LNCAP (cell line): ENCODE results near the gene TRIM41.

ENCODE experiments used
- TF ChIP-seq, protein P1 (sequence below): fragments of 450-650 bp; IDR thresholded peaks from 2 replicates; pipeline ENCODE4 v1.5.1; 2017; ENCODE audit warnings: mild to moderate bottlenecking

The TRIM41 gene

DNA sequence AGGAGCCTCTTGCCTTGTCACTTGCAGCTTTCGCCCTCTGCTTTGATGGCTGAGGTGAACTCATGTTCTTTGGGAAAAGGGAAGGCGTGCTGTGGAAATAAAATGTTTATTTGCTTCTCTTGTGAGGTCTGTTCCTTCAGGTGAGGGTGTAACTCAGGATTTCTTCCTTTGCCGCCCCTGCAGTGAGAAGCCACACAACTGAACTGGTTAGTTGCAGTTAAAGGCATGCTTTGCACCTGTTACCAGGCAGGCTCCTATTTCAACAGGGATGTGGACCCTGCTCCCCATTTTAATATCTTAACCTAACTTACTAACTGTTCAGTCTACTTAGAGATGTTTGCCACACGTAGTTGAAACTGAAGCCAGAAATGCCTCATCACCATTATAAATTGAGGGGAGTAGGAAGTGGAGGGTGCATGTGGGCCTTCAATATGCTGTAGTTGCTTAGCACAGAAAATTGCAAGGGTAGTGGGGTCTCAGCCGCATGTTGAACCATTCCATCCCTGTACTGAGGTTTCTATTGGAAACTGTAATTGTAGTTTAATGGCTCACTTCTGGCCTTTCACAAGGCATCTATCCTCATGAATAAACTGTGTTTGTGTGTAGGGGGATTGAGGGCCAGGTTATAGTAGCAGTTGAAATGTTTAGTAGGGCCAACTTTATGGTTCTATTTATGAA is 12.7 kb downstream of the TRIM41 start:
- TF ChIP-seq, protein P1, sequence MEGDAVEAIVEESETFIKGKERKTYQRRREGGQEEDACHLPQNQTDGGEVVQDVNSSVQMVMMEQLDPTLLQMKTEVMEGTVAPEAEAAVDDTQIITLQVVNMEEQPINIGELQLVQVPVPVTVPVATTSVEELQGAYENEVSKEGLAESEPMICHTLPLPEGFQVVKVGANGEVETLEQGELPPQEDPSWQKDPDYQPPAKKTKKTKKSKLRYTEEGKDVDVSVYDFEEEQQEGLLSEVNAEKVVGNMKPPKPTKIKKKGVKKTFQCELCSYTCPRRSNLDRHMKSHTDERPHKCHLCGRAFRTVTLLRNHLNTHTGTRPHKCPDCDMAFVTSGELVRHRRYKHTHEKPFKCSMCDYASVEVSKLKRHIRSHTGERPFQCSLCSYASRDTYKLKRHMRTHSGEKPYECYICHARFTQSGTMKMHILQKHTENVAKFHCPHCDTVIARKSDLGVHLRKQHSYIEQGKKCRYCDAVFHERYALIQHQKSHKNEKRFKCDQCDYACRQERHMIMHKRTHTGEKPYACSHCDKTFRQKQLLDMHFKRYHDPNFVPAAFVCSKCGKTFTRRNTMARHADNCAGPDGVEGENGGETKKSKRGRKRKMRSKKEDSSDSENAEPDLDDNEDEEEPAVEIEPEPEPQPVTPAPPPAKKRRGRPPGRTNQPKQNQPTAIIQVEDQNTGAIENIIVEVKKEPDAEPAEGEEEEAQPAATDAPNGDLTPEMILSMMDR: no peak

DNA sequence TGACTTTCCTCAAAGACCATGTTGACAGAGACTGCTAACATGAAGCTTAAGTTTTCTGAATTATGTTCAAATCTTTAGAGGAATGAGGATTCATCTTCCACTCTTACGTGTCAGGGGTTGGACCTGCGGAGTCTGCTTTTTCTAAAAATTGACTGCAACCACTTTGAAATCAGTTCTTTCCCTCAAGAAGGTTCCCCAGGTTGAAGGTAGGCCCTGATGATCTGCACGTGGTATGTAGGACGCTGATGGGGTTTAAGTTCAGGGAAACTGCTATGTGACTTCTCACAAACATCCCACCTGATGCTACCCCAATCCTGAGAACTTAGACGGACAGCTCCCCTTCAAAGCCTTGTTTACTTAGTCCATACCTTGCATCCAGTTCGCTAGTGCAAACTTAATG is 13.4 kb downstream of the TRIM41 start:
- TF ChIP-seq, protein P1: no peak

DNA sequence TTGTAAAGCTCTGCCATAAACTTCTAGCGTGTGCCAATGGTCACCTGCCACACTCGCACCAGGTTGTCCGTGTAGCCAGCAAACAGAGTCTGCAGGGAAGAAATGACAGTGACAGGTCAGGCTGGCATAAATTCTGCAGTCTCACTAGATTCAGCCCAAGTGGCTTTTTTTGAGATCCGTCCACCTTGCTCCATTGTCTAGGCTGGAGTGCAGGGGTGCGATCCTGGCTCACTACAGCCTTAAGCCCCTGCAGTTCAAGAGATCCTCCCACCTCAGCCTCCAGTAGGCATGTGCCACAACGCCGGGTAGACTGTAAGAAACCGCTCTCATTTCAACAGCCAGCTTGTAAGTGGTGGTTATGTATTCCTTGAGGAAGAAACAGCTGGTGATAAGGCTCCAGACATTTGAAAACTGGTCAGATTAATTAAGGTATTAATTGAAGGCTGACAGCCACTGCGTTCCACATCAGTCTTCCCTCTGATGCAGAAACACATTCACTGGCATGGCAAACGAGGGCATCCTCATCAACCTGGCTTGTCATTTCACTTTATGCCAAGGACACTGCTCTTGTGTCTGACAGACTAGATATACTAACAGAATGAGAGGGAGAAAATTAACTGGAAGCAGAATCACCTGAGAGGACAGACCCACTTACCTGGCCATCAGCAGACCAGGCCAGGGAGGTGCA is 14.0 kb downstream of the TRIM41 start:
- TF ChIP-seq, protein P1: no peak

DNA sequence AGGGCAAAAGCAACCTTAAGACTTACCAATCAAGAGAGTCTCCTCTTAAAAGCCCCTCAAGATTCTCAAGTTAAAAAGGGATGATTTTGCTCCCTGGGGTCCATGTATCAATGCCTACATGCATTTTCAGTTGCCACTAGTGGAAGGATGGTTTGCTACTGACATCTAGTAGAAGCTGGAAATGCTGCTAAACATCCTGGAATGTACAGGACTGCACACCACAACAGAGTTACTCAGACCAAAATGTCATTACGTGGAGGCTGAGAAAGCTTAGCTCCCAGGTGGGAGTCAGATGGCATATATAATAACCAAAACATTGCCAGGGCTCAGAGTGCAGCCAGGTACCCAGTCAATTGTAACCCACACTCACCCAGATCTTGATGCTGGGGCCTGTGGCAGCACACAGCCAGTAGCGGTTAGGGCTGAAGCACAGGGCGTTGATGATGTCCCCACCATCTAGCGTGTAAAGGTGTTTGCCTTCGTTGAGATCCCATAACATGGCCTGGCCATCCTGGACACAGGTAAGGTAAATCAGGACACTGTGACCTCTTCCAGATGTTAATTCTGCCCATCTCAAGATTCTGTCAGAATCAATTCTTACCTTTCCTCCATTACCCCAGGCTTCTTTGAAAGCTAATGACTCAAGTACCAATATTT is 14.8 kb downstream of the TRIM41 start:
- TF ChIP-seq, protein P1: no peak

DNA sequence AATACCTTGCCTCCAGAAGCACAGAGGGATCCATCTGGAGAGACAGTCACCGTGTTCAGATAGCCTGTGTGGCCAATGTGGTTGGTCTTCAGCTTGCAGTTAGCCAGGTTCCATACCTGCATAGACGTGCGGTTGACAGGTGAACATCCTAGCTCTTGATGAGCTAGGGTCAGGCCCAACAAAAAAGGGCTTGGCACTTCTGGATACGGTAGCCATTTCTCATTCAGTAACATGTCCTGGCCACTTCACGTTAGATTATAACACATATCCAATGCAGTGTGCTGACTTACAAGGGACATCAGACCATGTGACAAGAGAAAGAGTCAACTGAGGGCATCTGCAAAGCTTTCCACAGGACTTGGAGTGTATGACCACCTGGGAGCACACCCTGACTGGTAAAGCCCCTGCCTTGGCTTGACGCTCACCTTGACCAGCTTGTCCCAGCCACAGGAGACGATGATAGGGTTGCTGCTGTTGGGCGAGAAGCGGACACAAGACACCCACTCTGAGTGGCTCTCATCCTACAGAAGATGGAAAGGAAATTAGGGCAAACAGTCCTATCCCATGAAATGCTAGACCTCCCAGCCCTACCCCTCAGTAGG is 16.1 kb downstream of the TRIM41 start:
- TF ChIP-seq, protein P1: no peak

DNA sequence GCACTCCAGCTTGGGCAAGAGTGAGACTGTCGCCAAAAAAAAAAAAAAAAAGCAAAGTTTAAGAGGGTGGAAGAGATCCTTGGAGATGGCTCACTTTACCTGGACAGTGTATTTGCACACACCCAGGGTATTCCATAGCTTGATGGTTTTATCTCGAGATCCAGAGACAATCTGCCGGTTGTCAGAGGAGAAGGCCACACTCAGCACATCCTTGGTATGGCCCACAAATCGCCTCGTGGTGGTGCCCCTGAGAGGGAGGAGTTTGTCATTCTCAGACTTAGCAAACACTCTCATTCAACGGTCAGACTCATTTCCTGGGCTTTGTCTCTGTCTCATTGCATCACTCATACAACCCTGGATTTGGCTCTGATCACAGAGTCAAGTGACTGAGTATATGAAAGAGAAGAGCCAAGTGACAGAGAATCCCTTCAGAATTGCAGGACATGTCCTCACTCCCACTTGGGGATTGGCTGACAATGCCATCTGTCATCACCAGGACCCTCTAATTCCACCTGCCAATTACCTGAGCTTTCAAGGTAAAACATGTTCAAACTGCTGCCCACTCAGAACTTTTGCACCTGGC is 18.4 kb downstream of the TRIM41 start:
- TF ChIP-seq, protein P1: no peak

DNA sequence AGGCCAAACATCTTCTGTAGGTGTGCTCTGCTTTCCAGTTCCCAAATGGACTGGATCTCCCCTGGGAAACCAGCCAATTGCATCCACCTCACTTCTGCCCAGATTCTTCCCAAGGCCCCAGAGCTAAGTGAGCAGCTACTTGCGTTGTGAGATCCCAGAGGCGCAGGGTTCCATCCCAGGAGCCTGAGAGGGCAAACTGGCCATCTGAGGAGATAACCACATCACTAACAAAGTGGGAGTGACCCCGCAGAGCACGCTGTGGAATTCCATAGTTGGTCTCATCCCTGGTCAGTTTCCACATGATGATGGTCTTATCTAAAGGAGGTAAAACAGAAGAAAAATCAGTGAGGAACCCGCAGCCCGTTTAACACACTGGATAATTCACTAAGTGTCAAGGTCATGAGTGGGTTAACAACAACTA is 19.0 kb downstream of the TRIM41 start:
- TF ChIP-seq, protein P1: no peak
